ENCODE data around the gene TSFM. TPM values are rescaled to one million over a fixed set of nuclear protein-coding genes. Genes with fewer than 3 reads are reported as not detected.
"Not testable (repeated sequence)": the region's sequence is repeated elsewhere in the genome, so short reads cannot be mapped to it uniquely, and the experiment has no call there.

Gene TSFM
- total RNA-seq, 1 experiment from 2014 or later = 53.2 TPM

DNA sequence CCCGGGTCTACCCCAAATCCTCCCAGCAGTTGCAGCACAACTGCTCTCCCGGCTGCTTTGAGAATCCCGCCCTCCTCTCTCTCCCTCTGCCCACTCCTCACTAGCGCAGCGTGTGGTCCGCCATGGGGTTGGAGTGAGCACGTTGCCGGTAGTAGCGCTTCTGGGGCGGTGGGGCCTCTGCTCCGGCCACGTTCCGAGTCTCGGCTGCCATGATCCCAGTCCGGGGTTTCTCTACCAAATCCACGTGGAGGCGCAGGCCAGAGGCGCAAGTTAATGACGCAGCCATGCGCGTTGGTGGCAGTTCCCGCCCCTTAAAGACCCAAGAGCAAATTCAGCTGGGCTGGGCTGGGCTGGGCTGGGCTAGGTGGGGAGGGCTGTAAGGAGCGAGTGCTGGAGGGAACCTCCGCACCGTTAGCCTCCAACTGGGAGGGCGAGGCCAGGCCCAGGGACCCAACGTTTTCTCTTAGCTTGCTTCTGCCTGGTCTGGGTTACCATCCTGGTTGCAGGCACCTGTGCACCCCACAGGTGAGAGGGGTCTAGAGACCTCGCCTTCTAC lies 10.6 kb upstream of the TSFM start, which contains the start of gene METTL1 (continued):
- TF ChIP-seq YY1 (IDR thresholded peaks at IDR 0.05; ENCODE audit: extremely low read depth, insufficient replicate concordance, low read depth, low read length) = peak; percentile 91
- TF ChIP-seq ZFX (IDR thresholded peaks at IDR 0.05) = peak; percentile 79
- TF ChIP-seq CEBPB (IDR thresholded peaks at IDR 0.05; ENCODE audit: low read depth) = no peak
- TF ChIP-seq JUND (IDR thresholded peaks at IDR 0.05) = no peak

DNA sequence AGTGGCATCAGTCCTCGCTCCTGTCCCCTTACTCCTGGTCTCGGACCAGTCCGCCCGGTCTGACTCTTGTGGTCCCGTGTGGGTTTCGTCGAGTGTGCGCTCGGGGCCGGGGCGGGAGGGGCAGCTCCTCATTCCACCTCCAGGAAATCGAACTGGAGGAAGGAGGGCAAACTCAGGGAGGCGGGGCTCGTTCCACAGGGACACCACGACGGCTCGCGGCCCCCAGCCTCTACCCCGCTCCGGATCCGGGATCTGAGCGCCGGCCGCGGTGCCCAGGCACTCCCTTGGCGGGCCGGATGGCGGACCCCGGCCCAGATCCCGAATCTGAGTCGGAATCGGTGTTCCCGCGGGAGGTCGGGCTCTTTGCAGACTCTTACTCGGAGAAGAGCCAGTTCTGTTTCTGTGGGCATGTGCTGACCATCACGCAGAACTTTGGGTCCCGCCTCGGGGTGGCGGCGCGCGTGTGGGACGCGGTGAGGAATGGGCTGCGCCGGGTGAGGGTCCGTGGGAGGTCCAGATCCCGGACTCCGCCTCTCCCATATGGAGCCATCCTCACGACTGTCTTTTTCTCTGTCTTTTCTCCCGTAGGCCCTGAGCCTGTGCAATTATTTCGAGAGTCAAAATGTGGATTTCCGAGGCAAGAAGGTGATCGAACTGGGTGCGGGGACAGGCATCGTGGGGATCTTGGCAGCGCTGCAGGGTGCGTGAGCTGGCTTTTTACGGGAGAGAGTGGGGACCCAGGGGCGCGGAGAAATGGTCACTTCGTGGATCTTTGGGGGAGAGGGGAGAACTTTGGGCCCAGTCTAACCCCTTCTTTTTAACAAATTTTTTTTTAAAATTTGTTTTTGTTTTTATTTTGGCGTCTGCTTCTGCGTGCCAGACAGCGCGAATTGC lies 9.9 kb upstream of the TSFM start, which contains the start of gene EEF1AKMT3:
Gene EEF1AKMT3, plus strand, starts transcription at position 186 of the 894 bp plus-strand sequence. Its CDS starts 111 bp downstream, at position 297.
- BruUV-seq (replicated peaks) = TSS peak; percentile 58
- TF ChIP-seq EGR1 (IDR thresholded peaks at IDR 0.05; ENCODE audit: low read depth) (no peak), CEBPB (IDR thresholded peaks at IDR 0.05; ENCODE audit: low read depth) (no peak), POLR2AphosphoS5 (IDR thresholded peaks at IDR 0.05; ENCODE audit: low read depth, low read length) (peak; percentile 43; the same call in 1 of the 2 replicates), RAD21 (IDR thresholded peaks at IDR 0.05; ENCODE audit: low read depth) (no peak), YY1 (IDR thresholded peaks at IDR 0.05; ENCODE audit: extremely low read depth, insufficient replicate concordance, low read depth, low read length) (no peak), CBX3 (IDR thresholded peaks at IDR 0.05; ENCODE audit: low read depth) (no peak), EZH2phosphoT487 (IDR thresholded peaks at IDR 0.05; ENCODE audit: borderline replicate concordance) (no peak)
- TF ChIP-seq, protein P1, sequence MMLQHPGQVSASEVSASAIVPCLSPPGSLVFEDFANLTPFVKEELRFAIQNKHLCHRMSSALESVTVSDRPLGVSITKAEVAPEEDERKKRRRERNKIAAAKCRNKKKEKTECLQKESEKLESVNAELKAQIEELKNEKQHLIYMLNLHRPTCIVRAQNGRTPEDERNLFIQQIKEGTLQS (IDR thresholded peaks at IDR 0.05) = no peak
- Histone ChIP-seq H3K4me1 (ENCODE audit: control insufficient read depth in 1 of 2, insufficient read depth in 2 of 2, low read length in 2 of 2) (peaks cover 7 to 20% of the 10 kb centered on the region in 2 experiments), H3K27me3 (ENCODE audit: insufficient read depth, low read length) (no peaks in the 10 kb centered on the region), H2AFZ (ENCODE audit: low read depth, low read length, poor library complexity, severe bottlenecking) (peak within 1 kb of the TSS; percentile 66), H3K36me3 (ENCODE audit: control insufficient read depth in 1 of 2, insufficient read depth in 2 of 2, low read length in 2 of 2) (peaks cover 6 to 27% of the 10 kb centered on the region in 2 experiments; a peak in 3 of 4 replicates), H3K27ac (ENCODE audit: low read depth, low read length) (peak within 1 kb of the TSS; percentile 93), H3K9me3 (ENCODE audit: control insufficient read depth in 1 of 2, insufficient read depth in 1 of 2, low read depth in 1 of 2, low read length in 2 of 2) (no peaks in the 10 kb centered on the region), H3K79me2 (ENCODE audit: insufficient read depth, low read length) (peaks cover 25% of the 10 kb centered on the region), H3K9me2 (ENCODE audit: insufficient read depth) (no peaks in the 10 kb centered on the region), H3K4me2 (ENCODE audit: low read length) (peak within 1 kb of the TSS; percentile 88), H3K4me3 (replicated peaks in 1 of 2; ENCODE audit: low read depth in 1 of 2, low read length in 2 of 2) (peak within 1 kb of the TSS; percentile 91 to 97), H4K20me1 (ENCODE audit: insufficient read depth) (no peaks in the 10 kb centered on the region), H3K9ac (ENCODE audit: low read length) (peak within 1 kb of the TSS; percentile 97)
- ChIA-PET RAD21 (ENCODE audit: low non-redundant PET in 1 of 2, low total read pairs in 2 of 2, uncharacterized antibody in 2 of 2, unreplicated experiment in 2 of 2) (interaction anchor here in 1 of 2 experiments (1.0 kb wide), 1 partner anchor 10 kb away, joined by 3 read pairs; the partner anchor contains the start of gene TSFM), CTCF (interaction anchor here (0.7 to 1.0 kb wide), 6 partner anchors 9 to 189 kb away, joined by 3 to 6 read pairs (median 4); partner anchors contain the start of gene TSFM), POLR2A (interaction anchor here (0.6 to 1.2 kb wide), 5 partner anchors 7 to 559 kb away, joined by 3 to 6 read pairs (median 3); partner anchors contain the start of gene TSPAN31)
- DNase-seq (ENCODE audit: low read depth, low spot score) (no peak), ATAC-seq (peak; percentile 64)
- intact Hi-C loops (cut with micrococcal nuclease) = loop anchor here (1.0 kb wide), 1 partner anchor 10 kb away; the partner anchor contains the start of gene TSFM

DNA sequence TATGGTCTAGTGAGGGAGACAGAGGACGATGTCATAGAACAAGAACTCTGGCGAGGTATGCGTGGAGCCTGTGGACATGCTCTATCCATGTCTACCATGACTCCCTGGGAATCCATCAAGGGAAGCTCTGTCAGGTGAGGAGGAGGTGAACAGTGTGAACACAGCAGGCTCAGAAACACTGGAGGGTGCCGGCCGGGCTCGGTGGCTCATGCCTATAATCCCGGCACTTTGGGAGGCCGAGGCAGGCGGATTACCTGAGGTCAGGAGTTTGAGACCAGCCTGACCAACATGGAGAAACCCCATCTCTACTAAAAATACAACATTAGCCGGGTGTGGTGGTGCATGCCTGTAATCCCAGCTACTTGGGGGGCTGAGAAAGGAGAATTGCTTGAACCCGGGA lies 8.0 kb upstream of the TSFM start:
- POLR2A ChIA-PET; H3K4me2 ChIP-seq (ENCODE audit: low read length); H3K9me3 ChIP-seq (ENCODE audit: control insufficient read depth in 1 of 2, insufficient read depth in 1 of 2, low read depth in 1 of 2, low read length in 2 of 2); H3K27ac ChIP-seq (ENCODE audit: low read depth, low read length); H3K4me3 ChIP-seq (replicated peaks in 1 of 2; ENCODE audit: low read depth in 1 of 2, low read length in 2 of 2); H4K20me1 ChIP-seq (ENCODE audit: insufficient read depth); H3K9me2 ChIP-seq (ENCODE audit: insufficient read depth); H3K27me3 ChIP-seq (ENCODE audit: insufficient read depth, low read length); H2AFZ ChIP-seq (ENCODE audit: low read depth, low read length, poor library complexity, severe bottlenecking); BruUV-seq (replicated peaks); RAD21 ChIA-PET (ENCODE audit: low non-redundant PET in 1 of 2, low total read pairs in 2 of 2, uncharacterized antibody in 2 of 2, unreplicated experiment in 2 of 2); intact Hi-C loops (cut with micrococcal nuclease); DNase-seq (ENCODE audit: low read depth, low spot score); ATAC-seq; H3K9ac ChIP-seq (ENCODE audit: low read length): not testable (repeated sequence)
- Histone ChIP-seq H3K36me3 (ENCODE audit: control insufficient read depth in 1 of 2, insufficient read depth in 2 of 2, low read length in 2 of 2) (peaks cover 2 to 12% of the 10 kb centered on the region in 2 experiments; a peak in 2 of 4 replicates), H3K4me1 (ENCODE audit: control insufficient read depth in 1 of 2, insufficient read depth in 2 of 2, low read length in 2 of 2) (peaks cover 5 to 17% of the 10 kb centered on the region in 2 experiments; a peak in 3 of 4 replicates), H3K79me2 (ENCODE audit: insufficient read depth, low read length) (peaks cover 25% of the 10 kb centered on the region)
- CTCF ChIA-PET = interaction anchor here (1.2 kb wide), 1 partner anchor 28 kb away, joined by 3 read pairs; no protein-coding TSS in a partner anchor
